ENCODE data around the gene COL13A1.

GRCh38 chr10:69850440-69850839, 48.7 kb downstream of the COL13A1 start:
- TF ChIP-seq CTCF (IDR thresholded peaks at IDR 0.05) = no peak
- TF ChIP-seq POLR2AphosphoS5 (IDR thresholded peaks at IDR 0.05) = no peak
- no peak for TF ChIP-seq EP300 (IDR thresholded peaks at IDR 0.05)

All from upper lobe of left lung (tissue), 4 donors.